GM12873 (cell line): ENCODE results near the gene ZFAND3.

ENCODE experiments used
- CTCF ChIP-seq: IDR thresholded peaks from 2 replicates; pipeline ENCODE4 v1.5.1; 2012; ENCODE audit warnings: low read depth, mild to moderate bottlenecking, moderate library complexity, low read length, control low read depth; ENCODE audit not compliant: insufficient read depth; ENCODE audit errors: missing control alignments

ZFAND3 gene

GRCh38 chr6:38144365-38144945 lies 324.9 kb downstream of the ZFAND3 start:
- no peak for TF ChIP-seq CTCF

- TF ChIP-seq CTCF = no peak
These were observed 326.6 kb downstream of the ZFAND3 start for GRCh38 chr6:38146021-38146733.

GRCh38 chr6:38146734-38147027 lies 327.2 kb downstream of the ZFAND3 start:
- TF ChIP-seq CTCF = no peak

- no peak for TF ChIP-seq CTCF
These were observed 329.1 kb downstream of the ZFAND3 start for GRCh38 chr6:38148606-38149005.

GRCh38 chr6:38149531-38149930 lies 330.0 kb downstream of the ZFAND3 start:
- TF ChIP-seq CTCF = no peak

- TF ChIP-seq CTCF = no peak
These were observed 330.5 kb downstream of the ZFAND3 start for GRCh38 chr6:38150021-38150420.

GRCh38 chr6:38150681-38151296 lies 331.3 kb downstream of the ZFAND3 start:
- TF ChIP-seq CTCF = no peak
